GM19193 (cell line): ENCODE data around the gene CTNNAL1.

Source experiments
- POLR2A ChIP-seq: IDR thresholded peaks from 4 replicates; pipeline ENCODE4 v1.6.1; 2011; ENCODE audit not compliant: insufficient read depth, insufficient read length; ENCODE audit errors: extremely low read depth

The CTNNAL1 gene

GRCh38 chr9:108933718-108934322 lies 79.5 kb downstream of the CTNNAL1 start, which contains the start of gene ELP1:
TSS of gene ELP1 (minus strand) at chr9:108934124. CDS start at chr9:108931146, 2,978 bp downstream.
- peak; percentile 70 for TF ChIP-seq POLR2A

- no peak for TF ChIP-seq POLR2A
Observed at GRCh38 chr9:108933231-108933717, 80.0 kb downstream of the CTNNAL1 start.

- no peak for TF ChIP-seq POLR2A
Observed at GRCh38 chr9:108928386-108928785, 84.9 kb downstream of the CTNNAL1 start.

- no peak for TF ChIP-seq POLR2A
Observed at GRCh38 chr9:108924466-108924865, 88.8 kb downstream of the CTNNAL1 start.

GRCh38 chr9:108921200-108921599 lies 92.1 kb downstream of the CTNNAL1 start:
- TF ChIP-seq POLR2A, result no peak

- TF ChIP-seq POLR2A, result no peak
Observed at GRCh38 chr9:108919517-108919916, 93.8 kb downstream of the CTNNAL1 start.

GRCh38 chr9:108913391-108913790 lies 99.9 kb downstream of the CTNNAL1 start:
- no peak for TF ChIP-seq POLR2A

- no peak for TF ChIP-seq POLR2A
Observed at GRCh38 chr9:108911820-108912219, 101.5 kb downstream of the CTNNAL1 start.

GRCh38 chr9:108910914-108911313 lies 102.4 kb downstream of the CTNNAL1 start:
- no peak for TF ChIP-seq POLR2A

- TF ChIP-seq POLR2A, result no peak
Observed at GRCh38 chr9:108910402-108910801, 102.9 kb downstream of the CTNNAL1 start.

- no peak for TF ChIP-seq POLR2A
Observed at GRCh38 chr9:108905494-108905893, 107.8 kb downstream of the CTNNAL1 start.

- TF ChIP-seq POLR2A, result no peak
Observed at GRCh38 chr9:108904161-108904560, 109.1 kb downstream of the CTNNAL1 start.

- no peak for TF ChIP-seq POLR2A
Observed at GRCh38 chr9:108903420-108904103, 109.7 kb downstream of the CTNNAL1 start.

- no peak for TF ChIP-seq POLR2A
Observed at GRCh38 chr9:108900176-108900575, 113.1 kb downstream of the CTNNAL1 start.

- no peak for TF ChIP-seq POLR2A
Observed at GRCh38 chr9:108897324-108898096, 115.8 kb downstream of the CTNNAL1 start.

GRCh38 chr9:108894225-108894997 lies 118.9 kb downstream of the CTNNAL1 start:
- TF ChIP-seq POLR2A, result no peak
